ENCODE data around the gene DPPA5. TPM values are rescaled to one million over a fixed set of nuclear protein-coding genes. Genes with fewer than 3 reads are reported as not detected.

DPPA5 gene
- polyA plus RNA-seq, 1 donor (not counting 4 experiments of a cell fraction or from before 2014, with no cell fraction given), result not detected

GRCh38 chr6:73389854-73390253 lies 35.8 kb upstream of the DPPA5 start:
- H3K9ac ChIP-seq (ENCODE audit: control insufficient read depth, extremely low read depth, insufficient read depth, low read length), result no peak overlapping the region
- no peaks in the 10 kb centered on the region for H3K36me3 ChIP-seq (ENCODE audit: control insufficient read depth in 2 of 2, extremely low read depth in 1 of 2, insufficient read depth in 2 of 2, low read length in 2 of 2)
- H3K4me3 ChIP-seq (ENCODE audit: control insufficient read depth in 2 of 3, extremely low read depth in 1 of 3, insufficient read depth in 2 of 3, low read depth in 1 of 3, low read length in 3 of 3), result no peak overlapping the region
- H4K20me1 ChIP-seq (ENCODE audit: control insufficient read depth, extremely low read depth, insufficient read depth, low read length), result no peaks in the 10 kb centered on the region
- H3K27ac ChIP-seq (ENCODE audit: control insufficient read depth, insufficient read depth, low read length), result no peak overlapping the region
- no peaks in the 10 kb centered on the region for H3K27me3 ChIP-seq (ENCODE audit: control insufficient read depth, extremely low read depth, insufficient read depth, low read length)
- H3K9me1 ChIP-seq (ENCODE audit: control insufficient read depth, extremely low read depth, insufficient read depth, low read length), result no peaks in the 10 kb centered on the region
- dilution Hi-C loops (cut with MboI; ENCODE audit: extremely low pct_ligation_motif_present, low sequenced_read_pairs), result no loop called here
- H2AFZ ChIP-seq (ENCODE audit: control insufficient read depth, low read length), result no peak overlapping the region
- FAIRE-seq (no peak), DNase-seq (ENCODE audit: low read depth, low spot score) (no peak)
- no peaks in the 10 kb centered on the region for H3K9me3 ChIP-seq (ENCODE audit: control insufficient read depth, low read depth, low read length)
- no peak overlapping the region for H3K4me2 ChIP-seq (ENCODE audit: control insufficient read depth, extremely low read depth, insufficient read depth, low read depth, low read length)
- no peaks in the 10 kb centered on the region for H3K79me2 ChIP-seq (ENCODE audit: control insufficient read depth, insufficient read depth, low read length)
- TF ChIP-seq CTCF (optimal IDR thresholded peaks at IDR 0.05 in 1 of 3, IDR thresholded peaks at IDR 0.05 in 1 of 3, conservative IDR thresholded peaks at IDR 0.05 in 1 of 3; ENCODE audit: extremely low read depth in 1 of 3, insufficient read depth in 2 of 3, low read length in 3 of 3) (no peak), EZH2 (IDR thresholded peaks at IDR 0.05; ENCODE audit: low read length) (no peak)
- H3K4me1 ChIP-seq (ENCODE audit: control insufficient read depth, extremely low read depth, insufficient read depth, low read length), result peaks cover 4% of the 10 kb centered on the region

- TF ChIP-seq EZH2 (IDR thresholded peaks at IDR 0.05; ENCODE audit: low read length), result no peak
- TF ChIP-seq CTCF (optimal IDR thresholded peaks at IDR 0.05 in 1 of 3, IDR thresholded peaks at IDR 0.05 in 1 of 3, conservative IDR thresholded peaks at IDR 0.05 in 1 of 3; ENCODE audit: extremely low read depth in 1 of 3, insufficient read depth in 2 of 3, low read length in 3 of 3), result peak; percentile 79 to 87 (median 86)
- H3K9me3 ChIP-seq (ENCODE audit: control insufficient read depth, low read depth, low read length), result no peaks in the 10 kb centered on the region
- H3K4me1 ChIP-seq (ENCODE audit: control insufficient read depth, extremely low read depth, insufficient read depth, low read length), result peaks cover 4% of the 10 kb centered on the region
- no peaks in the 10 kb centered on the region for H3K79me2 ChIP-seq (ENCODE audit: control insufficient read depth, insufficient read depth, low read length)
- peak overlapping the region; percentile 85 for H2AFZ ChIP-seq (ENCODE audit: control insufficient read depth, low read length)
- dilution Hi-C loops (cut with MboI; ENCODE audit: extremely low pct_ligation_motif_present, low sequenced_read_pairs), result no loop called here
- H3K27me3 ChIP-seq (ENCODE audit: control insufficient read depth, extremely low read depth, insufficient read depth, low read length), result no peaks in the 10 kb centered on the region
- peak overlapping the region; percentile 5 for H3K27ac ChIP-seq (ENCODE audit: control insufficient read depth, insufficient read depth, low read length)
- H3K9ac ChIP-seq (ENCODE audit: control insufficient read depth, extremely low read depth, insufficient read depth, low read length), result peak overlapping the region; percentile 61
- H3K4me2 ChIP-seq (ENCODE audit: control insufficient read depth, extremely low read depth, insufficient read depth, low read depth, low read length), result peak overlapping the region; percentile 81
- H3K4me3 ChIP-seq (ENCODE audit: control insufficient read depth in 2 of 3, extremely low read depth in 1 of 3, insufficient read depth in 2 of 3, low read depth in 1 of 3, low read length in 3 of 3), result peak overlapping the region; percentile 45 to 65 (median 61)
- H4K20me1 ChIP-seq (ENCODE audit: control insufficient read depth, extremely low read depth, insufficient read depth, low read length), result no peaks in the 10 kb centered on the region
- DNase-seq (ENCODE audit: low read depth, low spot score) (no peak), FAIRE-seq (peak; percentile 49)
- no peaks in the 10 kb centered on the region for H3K36me3 ChIP-seq (ENCODE audit: control insufficient read depth in 2 of 2, extremely low read depth in 1 of 2, insufficient read depth in 2 of 2, low read length in 2 of 2)
- H3K9me1 ChIP-seq (ENCODE audit: control insufficient read depth, extremely low read depth, insufficient read depth, low read length), result no peaks in the 10 kb centered on the region
Observed at GRCh38 chr6:73388800-73389512, 34.9 kb upstream of the DPPA5 start.

All from keratinocyte (primary cell).